SK-N-MC (cell line): Measurements from ENCODE around the gene TMEM131L.

Source experiments
- DNase-seq: peaks from one replicate; pipeline ENCODE4 v3.0.0-alpha.2; 2011; ENCODE audit warnings: low read depth, low spot score
- H3K27ac ChIP-seq: fragments of 200-600 bp; sonication (generic); 2 replicates; pipeline ENCODE4 v1.5.1; 2016; ENCODE audit warnings: mixed run types
- H3K36me3 ChIP-seq: fragments of 200-600 bp; sonication (generic); 2 replicates; pipeline ENCODE4 v1.6.1; 2017; ENCODE audit warnings: antibody characterized with exemption, low read length, mixed read lengths; ENCODE audit not compliant: insufficient read depth
- H3K4me3 ChIP-seq: fragments of 200-600 bp; sonication (generic); 2 replicates; pipeline ENCODE4 v1.5.1; 2016
- H3K9ac ChIP-seq: fragments of 200-600 bp; sonication (generic); 2 replicates; pipeline ENCODE4 v1.8.0; 2017; ENCODE audit warnings: mixed run types, mixed read lengths; ENCODE audit not compliant: insufficient read length
- H3K9me3 ChIP-seq: fragments of 200-600 bp; sonication (generic); 2 replicates; pipeline ENCODE4 v1.6.1; 2017; ENCODE audit warnings: low read depth, mild to moderate bottlenecking, antibody characterized with exemption, low read length, moderate library complexity, mixed read lengths
- EZH2 ChIP-seq: fragments of 200-600 bp; sonication (generic); IDR thresholded peaks from one replicate; pipeline ENCODE4 v1.6.1; 2017; ENCODE audit warnings: antibody characterized with exemption
- FOXP2 ChIP-seq: optimal IDR thresholded peaks from 2 replicates; pipeline ENCODE3; 2011; ENCODE audit warnings: mild to moderate bottlenecking, moderate library complexity; ENCODE audit not compliant: insufficient read depth; ENCODE audit errors: extremely low read length, control extremely low read depth
- POLR2AphosphoS5 ChIP-seq: IDR thresholded peaks from 2 replicates; pipeline ENCODE4 v1.6.1; 2012; ENCODE audit warnings: mild to moderate bottlenecking, low read depth, low read length, borderline replicate concordance

Gene TMEM131L

GRCh38 chr4:153489856-153490558, 23.8 kb downstream of the TMEM131L start:
- H3K36me3 ChIP-seq = no peaks in the 10 kb centered on the region
- H3K9me3 ChIP-seq = no peaks in the 10 kb centered on the region
- TF ChIP-seq FOXP2 (no peak), EZH2 (no peak), POLR2AphosphoS5 (no peak)
- no peak overlapping the region for H3K9ac ChIP-seq
- H3K27ac ChIP-seq = no peak overlapping the region
- no peak for DNase-seq
- H3K4me3 ChIP-seq = no peak overlapping the region

GRCh38 chr4:153490985-153491483, 24.9 kb downstream of the TMEM131L start:
- H3K9me3 ChIP-seq = no peaks in the 10 kb centered on the region
- TF ChIP-seq FOXP2 (no peak), EZH2 (no peak), POLR2AphosphoS5 (no peak)
- no peak for DNase-seq
- no peak overlapping the region for H3K9ac ChIP-seq
- no peaks in the 10 kb centered on the region for H3K36me3 ChIP-seq
- H3K27ac ChIP-seq = 0 out of 2 replicates have a peak overlapping the region, but pooled peaks have one; percentile 19
- H3K4me3 ChIP-seq = no peak overlapping the region

- DNase-seq = no peak
- H3K9ac ChIP-seq = no peak overlapping the region
These were observed 28.4 kb downstream of the TMEM131L start for GRCh38 chr4:153494562-153494961.

GRCh38 chr4:153495480-153496193, 29.5 kb downstream of the TMEM131L start:
- no peaks in the 10 kb centered on the region for H3K9me3 ChIP-seq
- no peaks in the 10 kb centered on the region for H3K36me3 ChIP-seq
- no peak overlapping the region for H3K9ac ChIP-seq
- TF ChIP-seq POLR2AphosphoS5 (no peak), FOXP2 (no peak), EZH2 (no peak)
- peak overlapping the region; percentile 42; the same call in 1 of the 2 replicates for H3K27ac ChIP-seq
- H3K4me3 ChIP-seq = no peak overlapping the region
- DNase-seq = no peak

More at GRCh38 chr4:153494562-153494961, 28.4 kb downstream of the TMEM131L start:
- Histone ChIP-seq H3K4me3 (no peak overlapping the region), H3K9me3 (no peaks in the 10 kb centered on the region), H3K27ac (no peak overlapping the region), H3K36me3 (no peaks in the 10 kb centered on the region)
- TF ChIP-seq FOXP2 (no peak), EZH2 (no peak), POLR2AphosphoS5 (no peak)

- Histone ChIP-seq H3K27ac (no peak overlapping the region), H3K36me3 (no peaks in the 10 kb centered on the region), H3K9me3 (no peaks in the 10 kb centered on the region), H3K4me3 (no peak overlapping the region), H3K9ac (no peak overlapping the region)
- TF ChIP-seq EZH2 (no peak), FOXP2 (no peak)
- DNase-seq = no peak
These were observed 31.0 kb downstream of the TMEM131L start for GRCh38 chr4:153497091-153497531.

- Histone ChIP-seq H3K27ac (peak overlapping the region; percentile 56), H3K9me3 (no peaks in the 10 kb centered on the region), H3K4me3 (0 out of 2 replicates have a peak overlapping the region, but pooled peaks have one; percentile 0), H3K9ac (no peak overlapping the region), H3K36me3 (no peaks in the 10 kb centered on the region)
- TF ChIP-seq EZH2 (no peak), FOXP2 (no peak), POLR2AphosphoS5 (no peak)
- DNase-seq = no peak
These were observed 32.1 kb downstream of the TMEM131L start for GRCh38 chr4:153497988-153498967.

- no peak overlapping the region for H3K9ac ChIP-seq
- H3K4me3 ChIP-seq = no peak overlapping the region
- TF ChIP-seq POLR2AphosphoS5 = no peak
- TF ChIP-seq EZH2 = no peak
- no peak for DNase-seq
- H3K36me3 ChIP-seq = no peaks in the 10 kb centered on the region
- H3K9me3 ChIP-seq = no peaks in the 10 kb centered on the region
- peak overlapping the region; percentile 56 for H3K27ac ChIP-seq
These were observed 32.8 kb downstream of the TMEM131L start for GRCh38 chr4:153499005-153499404.

GRCh38 chr4:153501578-153501977, 35.4 kb downstream of the TMEM131L start:
- Histone ChIP-seq H3K27ac (no peak overlapping the region), H3K36me3 (peaks cover 7% of the 10 kb centered on the region), H3K4me3 (no peak overlapping the region), H3K9ac (no peak overlapping the region), H3K9me3 (no peaks in the 10 kb centered on the region)
- TF ChIP-seq POLR2AphosphoS5 = no peak
- no peak for TF ChIP-seq EZH2
- no peak for TF ChIP-seq FOXP2
- no peak for DNase-seq
